ENCODE measurements around the gene PTPRA.

PTPRA gene

DNA sequence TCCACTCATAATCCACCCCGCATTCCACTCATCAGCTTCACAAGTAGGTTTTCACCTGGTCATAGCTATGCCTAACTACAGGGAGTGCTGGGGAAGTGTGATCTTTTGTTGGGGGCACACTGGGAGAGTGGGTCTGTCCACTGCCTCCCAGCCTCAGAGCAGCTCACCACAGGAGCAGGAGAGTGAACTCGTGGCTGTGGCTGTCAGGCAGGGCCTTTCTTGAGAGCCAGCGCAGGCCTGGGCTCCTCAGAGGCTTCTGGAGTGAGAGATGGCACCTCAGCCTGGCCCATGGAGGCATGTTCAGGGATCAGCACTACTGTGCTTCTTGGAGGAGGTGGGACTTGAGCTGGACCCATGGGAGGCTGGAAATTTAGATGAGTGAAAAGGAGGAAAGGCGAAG lies 166.1 kb downstream of the PTPRA start:
- DNase-seq (ENCODE audit: low read depth in 1 of 2, low spot score in 1 of 2): no peak
- TF ChIP-seq SPI1 (IDR thresholded peaks at IDR 0.05; ENCODE audit: borderline replicate concordance, low read depth): no peak
- TF ChIP-seq, protein P1, sequence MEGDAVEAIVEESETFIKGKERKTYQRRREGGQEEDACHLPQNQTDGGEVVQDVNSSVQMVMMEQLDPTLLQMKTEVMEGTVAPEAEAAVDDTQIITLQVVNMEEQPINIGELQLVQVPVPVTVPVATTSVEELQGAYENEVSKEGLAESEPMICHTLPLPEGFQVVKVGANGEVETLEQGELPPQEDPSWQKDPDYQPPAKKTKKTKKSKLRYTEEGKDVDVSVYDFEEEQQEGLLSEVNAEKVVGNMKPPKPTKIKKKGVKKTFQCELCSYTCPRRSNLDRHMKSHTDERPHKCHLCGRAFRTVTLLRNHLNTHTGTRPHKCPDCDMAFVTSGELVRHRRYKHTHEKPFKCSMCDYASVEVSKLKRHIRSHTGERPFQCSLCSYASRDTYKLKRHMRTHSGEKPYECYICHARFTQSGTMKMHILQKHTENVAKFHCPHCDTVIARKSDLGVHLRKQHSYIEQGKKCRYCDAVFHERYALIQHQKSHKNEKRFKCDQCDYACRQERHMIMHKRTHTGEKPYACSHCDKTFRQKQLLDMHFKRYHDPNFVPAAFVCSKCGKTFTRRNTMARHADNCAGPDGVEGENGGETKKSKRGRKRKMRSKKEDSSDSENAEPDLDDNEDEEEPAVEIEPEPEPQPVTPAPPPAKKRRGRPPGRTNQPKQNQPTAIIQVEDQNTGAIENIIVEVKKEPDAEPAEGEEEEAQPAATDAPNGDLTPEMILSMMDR (IDR thresholded peaks at IDR 0.05; ENCODE audit: insufficient read depth, low read length): no peak
- TF ChIP-seq GABPA (IDR thresholded peaks at IDR 0.05; ENCODE audit: low read depth): no peak
- no peak for TF ChIP-seq POLR2AphosphoS5 (IDR thresholded peaks at IDR 0.05; ENCODE audit: low read depth)
- TF ChIP-seq, protein P2, sequence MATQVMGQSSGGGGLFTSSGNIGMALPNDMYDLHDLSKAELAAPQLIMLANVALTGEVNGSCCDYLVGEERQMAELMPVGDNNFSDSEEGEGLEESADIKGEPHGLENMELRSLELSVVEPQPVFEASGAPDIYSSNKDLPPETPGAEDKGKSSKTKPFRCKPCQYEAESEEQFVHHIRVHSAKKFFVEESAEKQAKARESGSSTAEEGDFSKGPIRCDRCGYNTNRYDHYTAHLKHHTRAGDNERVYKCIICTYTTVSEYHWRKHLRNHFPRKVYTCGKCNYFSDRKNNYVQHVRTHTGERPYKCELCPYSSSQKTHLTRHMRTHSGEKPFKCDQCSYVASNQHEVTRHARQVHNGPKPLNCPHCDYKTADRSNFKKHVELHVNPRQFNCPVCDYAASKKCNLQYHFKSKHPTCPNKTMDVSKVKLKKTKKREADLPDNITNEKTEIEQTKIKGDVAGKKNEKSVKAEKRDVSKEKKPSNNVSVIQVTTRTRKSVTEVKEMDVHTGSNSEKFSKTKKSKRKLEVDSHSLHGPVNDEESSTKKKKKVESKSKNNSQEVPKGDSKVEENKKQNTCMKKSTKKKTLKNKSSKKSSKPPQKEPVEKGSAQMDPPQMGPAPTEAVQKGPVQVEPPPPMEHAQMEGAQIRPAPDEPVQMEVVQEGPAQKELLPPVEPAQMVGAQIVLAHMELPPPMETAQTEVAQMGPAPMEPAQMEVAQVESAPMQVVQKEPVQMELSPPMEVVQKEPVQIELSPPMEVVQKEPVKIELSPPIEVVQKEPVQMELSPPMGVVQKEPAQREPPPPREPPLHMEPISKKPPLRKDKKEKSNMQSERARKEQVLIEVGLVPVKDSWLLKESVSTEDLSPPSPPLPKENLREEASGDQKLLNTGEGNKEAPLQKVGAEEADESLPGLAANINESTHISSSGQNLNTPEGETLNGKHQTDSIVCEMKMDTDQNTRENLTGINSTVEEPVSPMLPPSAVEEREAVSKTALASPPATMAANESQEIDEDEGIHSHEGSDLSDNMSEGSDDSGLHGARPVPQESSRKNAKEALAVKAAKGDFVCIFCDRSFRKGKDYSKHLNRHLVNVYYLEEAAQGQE (IDR thresholded peaks at IDR 0.05; ENCODE audit: insufficient replicate concordance, low read depth): no peak
- Histone ChIP-seq H3K27ac (replicated peaks) (no peak overlapping the region), H3K4me3 (replicated peaks; ENCODE audit: insufficient read depth, low read length) (no peak overlapping the region), H3K27me3 (ENCODE audit: insufficient read depth, poor library complexity, severe bottlenecking) (no peaks in the 10 kb centered on the region)

DNA sequence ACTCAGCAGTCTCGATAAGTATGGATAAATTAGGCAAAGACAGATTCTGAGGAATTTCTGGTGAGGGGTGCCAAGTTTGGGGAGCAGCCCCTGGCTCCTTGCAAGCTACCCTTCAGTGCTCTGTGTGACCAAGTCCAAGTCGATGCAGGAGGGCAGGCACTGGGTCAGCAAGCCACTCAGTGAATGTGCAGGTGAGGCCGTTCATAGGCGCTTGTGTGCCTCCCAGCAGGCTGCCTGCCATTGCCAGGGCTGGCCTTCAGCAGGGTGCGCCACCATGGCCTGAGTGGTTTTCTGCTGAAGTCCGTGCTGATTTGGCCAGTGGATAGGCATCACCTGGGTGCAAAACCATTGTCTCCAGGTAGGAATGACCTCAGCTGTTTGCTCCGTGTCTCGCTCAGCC lies 166.8 kb downstream of the PTPRA start:
- Histone ChIP-seq H3K27me3 (ENCODE audit: insufficient read depth, poor library complexity, severe bottlenecking) (no peaks in the 10 kb centered on the region), H3K27ac (replicated peaks) (no peak overlapping the region), H3K4me3 (replicated peaks; ENCODE audit: insufficient read depth, low read length) (no peak overlapping the region)
- no peak for DNase-seq (ENCODE audit: low read depth in 1 of 2, low spot score in 1 of 2)
- TF ChIP-seq, protein P1 (IDR thresholded peaks at IDR 0.05; ENCODE audit: insufficient read depth, low read length): no peak
- TF ChIP-seq GABPA (IDR thresholded peaks at IDR 0.05; ENCODE audit: low read depth): no peak
- no peak for TF ChIP-seq POLR2AphosphoS5 (IDR thresholded peaks at IDR 0.05; ENCODE audit: low read depth)
- TF ChIP-seq SPI1 (IDR thresholded peaks at IDR 0.05; ENCODE audit: borderline replicate concordance, low read depth): no peak
- TF ChIP-seq, protein P2 (IDR thresholded peaks at IDR 0.05; ENCODE audit: insufficient replicate concordance, low read depth): no peak

DNA sequence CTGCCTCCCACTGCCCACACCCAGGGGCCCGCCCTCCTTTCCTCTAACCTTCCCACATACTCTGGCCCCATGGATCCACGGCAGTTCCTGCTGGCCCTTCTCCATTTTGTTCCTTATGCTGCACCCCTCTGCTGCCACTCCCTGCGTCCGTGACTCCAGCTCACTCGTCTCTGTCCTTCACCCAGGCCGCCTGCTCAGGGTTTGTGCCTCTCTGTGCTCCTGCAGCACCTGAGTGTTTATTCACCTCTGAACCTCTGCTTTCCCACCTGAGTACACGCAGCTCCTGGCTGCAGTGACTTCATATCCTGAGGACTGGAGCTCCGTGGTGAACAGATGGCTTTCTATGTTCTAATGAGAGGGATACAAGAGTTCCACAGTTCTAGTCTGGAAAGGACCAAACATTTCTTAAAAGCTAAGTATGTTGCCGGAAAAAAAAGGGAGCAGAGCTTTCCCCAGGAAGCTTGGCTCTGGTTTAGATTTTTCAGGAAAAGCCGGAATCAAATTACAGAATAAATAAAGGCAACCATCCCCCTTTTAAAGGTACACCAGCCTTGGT lies 168.7 kb downstream of the PTPRA start:
- Histone ChIP-seq H3K27ac (replicated peaks) (no peak overlapping the region), H3K4me3 (replicated peaks; ENCODE audit: insufficient read depth, low read length) (no peak overlapping the region)
- no peak for DNase-seq (ENCODE audit: low read depth in 1 of 2, low spot score in 1 of 2)

More for the DNA sequence above, 168.7 kb downstream of the PTPRA start:
- no peaks in the 10 kb centered on the region for H3K27me3 ChIP-seq (ENCODE audit: insufficient read depth, poor library complexity, severe bottlenecking)
- TF ChIP-seq, protein P1 (IDR thresholded peaks at IDR 0.05; ENCODE audit: insufficient read depth, low read length): no peak
- TF ChIP-seq, protein P2 (IDR thresholded peaks at IDR 0.05; ENCODE audit: insufficient replicate concordance, low read depth): no peak
- no peak for TF ChIP-seq GABPA (IDR thresholded peaks at IDR 0.05; ENCODE audit: low read depth)
- TF ChIP-seq SPI1 (IDR thresholded peaks at IDR 0.05; ENCODE audit: borderline replicate concordance, low read depth): no peak
- no peak for TF ChIP-seq POLR2AphosphoS5 (IDR thresholded peaks at IDR 0.05; ENCODE audit: low read depth)
